Hematopoietic multipotent progenitor cell treated with erythropoietin and hydrocortisone succinate and interleukin-3 and kit ligand, for 4 days (in vitro differentiated cells): Measurements from ENCODE around the gene KCNN1.
"Not testable (repeated sequence)": the region's sequence is repeated elsewhere in the genome, so short reads cannot be mapped to it uniquely, and the experiment has no call there.

Source experiments
- DNase-seq: peaks from one replicate; pipeline ENCODE4 v3.0.0-alpha.2; 2015

KCNN1 gene

DNA sequence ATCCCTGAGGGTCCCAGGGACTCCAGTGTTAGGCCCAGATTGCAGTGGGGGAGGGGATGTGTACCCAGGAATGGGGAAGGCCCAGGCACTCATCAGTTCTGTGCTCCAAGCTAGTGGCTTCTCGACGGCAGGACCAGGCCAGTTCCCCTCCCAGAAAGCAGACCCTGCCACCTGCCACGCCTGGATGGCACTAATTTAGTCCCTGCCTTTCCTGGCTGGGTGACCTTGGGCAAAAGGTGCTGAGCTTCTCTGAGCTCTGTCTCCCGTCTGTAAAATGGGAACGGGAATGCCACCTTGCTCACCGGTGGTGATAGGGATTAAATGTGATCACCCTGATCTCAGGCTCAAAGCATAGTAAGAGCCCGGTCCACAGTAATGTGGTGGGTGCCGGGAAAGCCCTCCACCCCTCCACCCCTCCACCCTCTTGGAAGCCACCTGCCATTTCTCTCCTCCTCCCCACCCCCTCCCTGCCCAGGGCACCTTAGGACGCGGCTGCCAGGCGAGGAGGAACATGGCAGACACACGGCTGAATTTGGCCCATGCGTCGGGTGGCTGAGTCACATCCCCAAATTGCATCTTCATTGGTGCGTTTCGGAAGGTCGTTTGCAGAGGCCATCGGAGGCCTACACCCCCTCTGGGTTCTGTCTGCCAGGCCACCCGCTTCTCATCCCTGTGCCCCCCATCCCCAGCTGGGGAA is 2.3 kb downstream of the KCNN1 start:
- no peak for DNase-seq

DNA sequence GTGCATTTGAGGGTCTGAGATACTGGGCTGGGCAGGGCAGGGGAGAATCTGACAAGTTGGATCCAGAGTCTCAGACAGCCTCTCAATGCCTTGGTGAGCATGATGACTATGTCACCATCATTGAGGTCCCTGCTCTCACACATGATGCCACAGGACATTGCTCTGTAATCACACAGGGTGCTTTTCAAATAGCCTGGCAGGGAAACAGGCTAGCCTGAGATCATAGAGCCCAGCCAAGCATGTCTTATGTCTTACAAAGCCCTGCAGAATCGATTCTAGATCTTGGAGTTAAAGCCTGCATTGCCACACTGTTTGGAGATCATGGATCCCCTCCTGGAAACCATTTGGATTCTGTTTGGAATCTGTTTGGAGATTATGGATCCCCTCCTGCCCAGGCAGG is 5.3 kb downstream of the KCNN1 start:
- DNase-seq: no peak

- DNase-seq: no peak
Measured at GRCh38 chr19:17973759-17974158, 6.9 kb downstream of the KCNN1 start.

GRCh38 chr19:17974551-17974950 is 7.6 kb downstream of the KCNN1 start:
- DNase-seq: no peak

DNA sequence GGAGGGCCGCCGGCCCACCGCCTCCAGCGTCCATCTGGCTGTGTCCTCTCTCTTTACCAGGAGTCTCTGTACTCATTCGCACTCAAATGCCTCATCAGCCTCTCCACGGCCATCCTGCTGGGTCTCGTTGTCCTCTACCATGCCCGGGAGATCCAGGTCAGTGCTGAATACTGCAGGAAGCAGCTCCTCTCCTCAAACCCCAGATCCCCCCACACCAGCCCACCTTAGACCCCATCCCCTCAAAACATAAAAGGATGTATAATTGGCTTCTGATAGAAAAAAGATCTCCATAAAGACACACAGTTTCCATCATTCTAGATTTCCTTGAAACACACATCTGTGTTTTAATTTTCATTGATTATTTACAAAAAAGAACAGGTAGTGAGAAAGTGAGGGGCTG is 8.1 kb downstream of the KCNN1 start:
- DNase-seq: no peak

GRCh38 chr19:17977021-17977420 is 10.1 kb downstream of the KCNN1 start:
- no peak for DNase-seq

DNA sequence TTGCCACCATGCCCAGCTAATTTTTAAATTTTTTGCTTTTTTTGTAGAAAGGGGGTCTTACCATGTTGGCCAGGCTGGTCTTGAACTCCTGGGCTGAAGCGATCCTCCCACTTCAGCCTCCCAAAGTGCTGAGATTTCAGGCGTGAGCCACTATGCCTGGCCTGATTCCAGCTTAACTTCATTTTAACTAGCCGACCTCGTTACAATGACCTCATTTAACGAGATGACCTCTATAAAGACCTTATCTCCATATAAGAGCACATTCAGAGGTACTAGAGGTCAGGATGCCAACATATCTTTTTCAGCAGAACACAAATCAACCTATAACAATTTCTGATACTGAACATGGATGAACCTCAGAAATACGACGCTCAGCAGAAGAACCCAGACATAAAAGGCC is 10.6 kb downstream of the KCNN1 start:
- no peak for DNase-seq

- DNase-seq: no peak
Measured at GRCh38 chr19:17981611-17982010, 14.7 kb downstream of the KCNN1 start.

GRCh38 chr19:17982430-17982829 is 15.5 kb downstream of the KCNN1 start:
- no peak for DNase-seq

DNA sequence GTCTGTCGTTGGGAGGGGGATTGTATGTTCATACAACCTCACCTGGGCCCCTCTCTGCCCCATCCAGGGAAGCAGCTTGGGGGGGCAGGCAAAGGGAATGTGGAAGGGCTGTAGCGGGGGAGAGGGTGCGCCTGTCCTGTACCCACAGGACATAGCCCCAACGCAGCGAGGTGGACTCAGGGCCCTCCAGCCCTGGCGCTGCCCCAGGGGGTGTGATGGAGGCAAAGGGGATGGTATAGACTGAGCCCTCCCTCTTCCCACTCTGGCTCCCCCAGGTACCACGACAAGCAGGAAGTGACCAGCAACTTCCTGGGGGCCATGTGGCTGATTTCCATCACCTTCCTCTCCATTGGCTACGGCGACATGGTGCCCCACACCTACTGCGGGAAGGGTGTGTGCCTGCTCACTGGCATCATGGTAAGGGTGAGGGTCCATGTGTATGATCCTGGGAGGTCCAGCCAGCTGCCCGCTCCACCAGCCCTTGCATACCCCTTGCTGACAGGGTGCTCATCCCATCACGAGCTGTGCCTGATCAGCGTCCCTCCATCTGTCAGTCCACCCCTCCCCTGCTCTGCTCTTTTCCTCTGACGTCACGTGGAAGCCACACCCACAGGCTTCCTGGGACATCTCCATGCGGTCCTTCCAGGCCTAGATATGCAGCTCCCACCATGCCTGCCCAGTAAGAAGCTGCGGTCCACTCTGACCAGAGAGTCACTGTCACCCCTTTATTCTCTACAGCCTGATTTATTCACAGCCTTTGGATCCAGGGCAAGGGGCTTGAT is 18.3 kb downstream of the KCNN1 start:
- no peak for DNase-seq

- not testable (repeated sequence) for DNase-seq
Measured at GRCh38 chr19:17986569-17986968, 19.7 kb downstream of the KCNN1 start.

GRCh38 chr19:17988161-17988560 is 21.3 kb downstream of the KCNN1 start:
- DNase-seq: no peak

DNA sequence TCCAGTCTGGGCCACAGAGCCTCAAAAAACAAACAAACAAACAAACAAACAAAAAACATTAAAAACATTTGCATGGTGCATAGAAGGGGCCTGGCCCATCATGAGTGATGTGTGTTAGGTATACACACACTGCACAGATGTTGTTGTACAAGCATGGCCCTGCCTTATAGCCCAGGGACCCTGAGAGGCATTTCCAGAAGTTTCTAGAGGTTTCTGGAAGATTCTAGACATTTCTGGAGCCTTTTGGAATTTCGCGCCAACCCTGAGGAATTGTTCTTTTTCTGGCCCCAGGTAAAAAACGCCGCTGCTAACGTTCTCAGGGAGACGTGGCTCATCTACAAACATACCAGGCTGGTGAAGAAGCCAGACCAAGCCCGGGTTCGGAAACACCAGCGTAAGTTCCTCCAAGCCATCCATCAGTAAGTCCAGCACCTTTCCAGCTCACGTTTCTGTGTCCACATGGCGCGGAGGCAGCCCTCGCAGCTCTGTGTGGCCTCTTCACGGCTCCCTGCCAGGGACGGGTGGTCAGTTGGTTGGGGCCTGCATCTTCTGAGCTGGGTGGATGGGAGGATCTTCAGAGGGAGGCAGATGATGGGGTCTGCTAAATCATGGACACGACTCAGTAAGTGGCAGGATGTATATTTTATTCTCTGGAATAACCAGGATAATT is 22.7 kb downstream of the KCNN1 start:
- no peak for DNase-seq

GRCh38 chr19:17993076-17993813 is 26.3 kb downstream of the KCNN1 start:
- DNase-seq: no peak

DNA sequence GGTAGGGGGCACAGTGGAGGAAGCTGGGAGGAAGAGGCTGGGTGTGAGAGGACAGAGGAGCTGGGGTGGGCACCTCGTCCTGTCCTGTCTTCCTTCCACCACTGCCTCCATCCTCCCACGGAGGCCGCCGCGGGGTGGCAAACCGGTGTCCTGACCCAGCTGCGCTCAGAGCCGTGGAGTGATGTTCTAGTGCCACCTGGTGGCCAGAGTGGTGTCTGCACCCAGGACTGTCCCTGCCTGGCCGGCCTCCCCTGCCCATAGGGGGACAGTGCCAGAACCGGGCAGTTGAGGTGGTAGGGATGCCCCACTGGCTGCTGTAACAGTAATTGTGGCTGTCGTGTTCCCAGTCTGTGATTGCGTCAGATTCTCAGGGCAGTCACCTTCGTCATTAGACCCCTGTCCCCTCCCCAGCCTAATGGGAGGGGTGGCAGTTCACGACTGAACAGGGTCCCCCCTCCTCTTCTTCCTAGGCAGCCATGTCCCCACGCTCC is 30.0 kb downstream of the KCNN1 start:
- peak; percentile 89 for DNase-seq

DNA sequence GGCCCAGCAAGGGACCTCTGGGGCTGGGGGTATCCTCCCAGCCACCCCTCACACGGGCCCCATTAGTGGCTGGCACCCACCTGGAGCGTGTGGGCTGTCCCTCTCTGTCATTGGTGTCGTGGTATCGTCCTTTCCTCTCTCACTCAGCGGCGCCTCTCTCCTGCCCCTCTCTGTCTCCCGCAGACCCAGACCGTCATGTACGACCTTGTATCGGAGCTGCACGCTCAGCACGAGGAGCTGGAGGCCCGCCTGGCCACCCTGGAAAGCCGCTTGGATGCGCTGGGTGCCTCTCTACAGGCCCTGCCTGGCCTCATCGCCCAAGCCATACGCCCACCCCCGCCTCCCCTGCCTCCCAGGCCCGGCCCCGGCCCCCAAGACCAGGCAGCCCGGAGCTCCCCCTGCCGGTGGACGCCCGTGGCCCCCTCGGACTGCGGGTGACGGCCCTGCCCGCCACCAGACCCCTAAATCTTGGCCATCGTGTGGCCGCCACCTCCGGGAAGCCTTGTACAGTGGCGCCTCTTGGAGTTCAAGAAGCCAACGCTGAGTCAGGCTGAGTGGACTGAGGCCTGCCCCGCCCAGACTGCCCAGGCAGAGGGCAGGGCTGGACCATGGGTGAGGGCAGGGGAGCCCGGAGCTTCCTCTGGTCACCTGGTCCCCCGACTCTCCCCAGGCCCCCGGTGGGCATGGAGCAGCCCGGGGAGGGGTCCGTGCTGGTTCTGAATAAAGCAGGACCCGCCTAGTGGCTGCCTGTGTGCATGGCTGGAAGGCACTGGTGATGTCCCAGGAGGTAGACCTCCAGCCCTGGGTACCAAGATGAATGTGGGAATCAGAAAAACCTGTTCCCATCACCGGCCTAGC is 31.3 kb downstream of the KCNN1 start:
- DNase-seq: peak; percentile 41

GRCh38 chr19:17998827-17999150 is 31.9 kb downstream of the KCNN1 start:
- DNase-seq: no peak

GRCh38 chr19:17999684-18000479 is 33.0 kb downstream of the KCNN1 start:
- DNase-seq: peak; percentile 93

DNA sequence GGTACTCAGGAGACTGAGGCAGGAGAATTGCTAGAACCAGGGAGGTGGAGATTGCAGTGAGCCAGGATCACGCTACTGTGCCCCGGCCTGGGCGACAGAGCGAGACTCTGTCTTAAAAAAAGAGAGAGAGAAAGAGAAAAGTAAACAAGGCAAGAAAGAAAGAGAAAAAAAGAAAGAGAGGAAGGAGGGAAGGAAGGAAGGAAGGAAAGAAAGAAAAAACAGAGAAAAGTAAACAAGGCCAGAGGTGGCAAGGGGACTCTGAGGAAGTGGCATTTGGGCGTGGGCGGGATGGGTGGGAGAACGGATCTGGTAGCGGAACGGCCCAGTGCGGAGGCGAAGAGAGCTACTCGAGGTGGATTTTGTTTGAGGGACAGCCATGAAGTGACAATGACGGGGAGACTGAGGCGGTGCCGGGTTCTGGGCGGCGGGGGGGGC is 33.6 kb downstream of the KCNN1 start:
- DNase-seq: no peak

- DNase-seq: peak; percentile 97
Measured at GRCh38 chr19:18000915-18001776, 34.2 kb downstream of the KCNN1 start.
